HCT116 (cell line): ENCODE measurements around the gene SFXN5. TPM values are rescaled to one million over a fixed set of nuclear protein-coding genes. Genes with fewer than 3 reads are reported as not detected.

Experiments used
- ATAC-seq: fragments of 200-7000 bp; cut with Tn5 transposase; 2 replicates; pipeline ENCODE4 v1.9.1; 2020; ENCODE audit warnings: mild to moderate bottlenecking, moderate library complexity
- BruUV-seq: library from RNA; stranded (reverse); fragments of 400-500 nt; replicated peaks from 2 replicates; lab custom pipeline; 2021; lab: Mats Ljungman, UMichigan
- CTCF ChIA-PET: fragments of 300-600 bp; sonication (Branson Sonifier 250); formaldehyde crosslinking; loops from one replicate; lab custom pipeline; 2021; ENCODE audit warnings: antibody characterized with exemption; lab: Charles Lee
- POLR2A ChIA-PET: fragments of 300-600, 350-600 bp; sonication (Branson Sonifier 250); formaldehyde crosslinking; loops from one replicate; lab custom pipeline; 2021; ENCODE audit warnings: antibody characterized with exemption; lab: Charles Lee
- RAD21 ChIA-PET, 2 experiments: fragments of 300-600 bp; sonication (Branson Sonifier 250); formaldehyde crosslinking; loops; one replicate each; lab custom pipeline; 2023; ENCODE audit warnings: low total read pairs in 2 of 2; ENCODE audit not compliant: uncharacterized antibody in 2 of 2, unreplicated experiment in 2 of 2, low non-redundant PET in 1 of 2; lab: Charles Lee
- DNase-seq: peaks from one replicate; pipeline ENCODE4 v3.0.0-alpha.2; 2010; ENCODE audit warnings: low read depth, low spot score
- H2AFZ ChIP-seq: fragments of 200-600 bp; shearing (Covaris generic), sonication (generic); 2 replicates; pipeline ENCODE4 v1.6.1; 2017; ENCODE audit warnings: low read depth, mixed run types, mixed read lengths, antibody characterized with exemption, low read length; ENCODE audit not compliant: poor library complexity, severe bottlenecking
- H3K27ac ChIP-seq: 2 replicates; pipeline ENCODE4 v1.5.1; 2012; ENCODE audit warnings: low read depth, low read length
- H3K27me3 ChIP-seq: fragments of 200-600 bp; sonication (generic); 2 replicates; pipeline ENCODE4 v1.6.1; 2016; ENCODE audit warnings: mixed run types, low read length, mixed read lengths; ENCODE audit not compliant: insufficient read depth
- H3K36me3 ChIP-seq, 2 experiments: fragments of 200-500 bp in 1 of 2; fragments of 200-600 bp in 1 of 2; sonication (Bioruptor generic) in 1 of 2; sonication (generic) in 1 of 2; 2 replicates each; pipeline versions ENCODE4 v1.5.1 to v1.6.1; 2014 to 2016; ENCODE audit warnings: low read length in 2 of 2, inconsistent platforms in 1 of 2, mixed read lengths in 1 of 2, mixed run types in 1 of 2; ENCODE audit not compliant: insufficient read depth in 2 of 2, control insufficient read depth in 1 of 2
- H3K4me1 ChIP-seq, 2 experiments: fragments of 200-600 bp in 1 of 2; sonication (generic) in 1 of 2; 2 replicates each; pipeline versions ENCODE4 v1.5.1 to v1.6.1; 2012 to 2017; ENCODE audit warnings: low read length in 2 of 2, inconsistent platforms in 1 of 2, mild to moderate bottlenecking in 1 of 2, mixed read lengths in 1 of 2, mixed run types in 1 of 2, moderate library complexity in 1 of 2; ENCODE audit not compliant: insufficient read depth in 2 of 2, control insufficient read depth in 1 of 2
- H3K4me2 ChIP-seq: fragments of 200-600 bp; sonication (generic); 2 replicates; pipeline ENCODE4 v1.6.1; 2017; ENCODE audit warnings: mixed run types, low read length, mixed read lengths
- H3K4me3 ChIP-seq, 2 experiments: fragments of 200-600 bp in 1 of 2; sonication (generic) in 1 of 2; replicated peaks in 1 of 2; 2 replicates each; pipeline ENCODE4 v1.5.1; 2011 to 2016; ENCODE audit warnings: low read length in 2 of 2, control low read depth in 1 of 2, low read depth in 1 of 2, mild to moderate bottlenecking in 1 of 2, mixed read lengths in 1 of 2, mixed run types in 1 of 2
- H3K79me2 ChIP-seq: fragments of 200-600 bp; sonication (generic); 2 replicates; pipeline ENCODE4 v1.6.1; 2017; ENCODE audit warnings: mild to moderate bottlenecking, mixed run types, low read length, moderate library complexity, mixed read lengths; ENCODE audit not compliant: insufficient read depth
- H3K9ac ChIP-seq: fragments of 200-600 bp; sonication (generic); 2 replicates; pipeline ENCODE4 v1.6.1; 2016; ENCODE audit warnings: low read length, mixed read lengths
- H3K9me2 ChIP-seq: fragments of 200-600 bp; sonication (generic), shearing (Covaris generic); 2 replicates; pipeline ENCODE4 v1.6.1; 2017; ENCODE audit warnings: mixed run types, mild to moderate bottlenecking, moderate library complexity; ENCODE audit not compliant: insufficient read depth
- H3K9me3 ChIP-seq, 2 experiments: fragments of 200-500 bp in 1 of 2; fragments of 200-600 bp in 1 of 2; sonication (Bioruptor generic) in 1 of 2; sonication (generic) in 1 of 2; 2 replicates each; pipeline ENCODE4 v1.6.1; 2014 to 2017; ENCODE audit warnings: low read length in 2 of 2, mixed read lengths in 2 of 2, inconsistent platforms in 1 of 2, low read depth in 1 of 2, mild to moderate bottlenecking in 1 of 2, mixed run types in 1 of 2, moderate library complexity in 1 of 2; ENCODE audit not compliant: control insufficient read depth in 1 of 2, insufficient read depth in 1 of 2
- H4K20me1 ChIP-seq: fragments of 200-600 bp; sonication (generic), shearing (Covaris generic); 2 replicates; pipeline ENCODE4 v1.6.1; 2017; ENCODE audit warnings: mixed run types, mild to moderate bottlenecking, moderate library complexity; ENCODE audit not compliant: insufficient read depth
- EGR1 ChIP-seq: IDR thresholded peaks from 2 replicates; pipeline ENCODE4 v1.6.1; 2012; ENCODE audit warnings: low read depth
- ELF1 ChIP-seq: IDR thresholded peaks from 2 replicates; pipeline ENCODE4 v1.6.1; 2012; ENCODE audit warnings: low read depth, borderline replicate concordance
- EZH2 ChIP-seq: fragments of 200-600 bp; sonication (generic); IDR thresholded peaks from 2 replicates; pipeline ENCODE4 v1.6.1; 2017; ENCODE audit warnings: antibody characterized with exemption, mixed run types
- MAX ChIP-seq: IDR thresholded peaks from 2 replicates; pipeline ENCODE4 v1.6.1; 2012
- POLR2A ChIP-seq: IDR thresholded peaks from 2 replicates; pipeline ENCODE4 v1.7.0; 2011; ENCODE audit warnings: borderline replicate concordance; ENCODE audit not compliant: insufficient read depth, insufficient read length; ENCODE audit errors: extremely low read depth
- SIN3A ChIP-seq: IDR thresholded peaks from 2 replicates; pipeline ENCODE4 v1.6.1; 2012; ENCODE audit warnings: low read depth
- SRF ChIP-seq: IDR thresholded peaks from 2 replicates; pipeline ENCODE4 v1.6.1; 2012; ENCODE audit warnings: low read depth
- TCF7L2 ChIP-seq: IDR thresholded peaks from 2 replicates; pipeline ENCODE4 v1.7.0; 2011; ENCODE audit warnings: borderline replicate concordance, inconsistent platforms; ENCODE audit not compliant: insufficient read depth, insufficient read length; ENCODE audit errors: extremely low read depth
- ZFX ChIP-seq: fragments of 450-650 bp; IDR thresholded peaks from 2 replicates; pipeline ENCODE4 v1.6.1; 2017
- intact Hi-C: fragments of 100-400 bp; cut with micrococcal nuclease; formaldehyde crosslinking; loops from 2 replicates; pipeline ENCODE4 v1.10.0; 2022
- total RNA-seq: library from RNA; stranded (reverse); gene quantifications from one replicate; pipeline ENCODE4 v1.2.1, GENCODE V29; 2021; ENCODE audit not compliant: unreplicated experiment
- TF ChIP-seq, protein P1 (sequence below): IDR thresholded peaks from 2 replicates; pipeline ENCODE4 v1.6.1; 2012; ENCODE audit warnings: low read depth
- TF ChIP-seq, protein P2 (sequence below): IDR thresholded peaks from 2 replicates; pipeline ENCODE4 v1.6.1; 2011; ENCODE audit warnings: mild to moderate bottlenecking, low read length, moderate library complexity; ENCODE audit not compliant: insufficient replicate concordance; ENCODE audit errors: extremely low read depth
- TF ChIP-seq, protein P3 (sequence below), 3 experiments: fragments of 200-600 bp in 1 of 3; sonication (generic) in 1 of 3; IDR thresholded peaks in 2 of 3; conservative IDR thresholded peaks in 1 of 3; 2 replicates each; pipeline ENCODE4 v1.5.1; 2012 to 2017; ENCODE audit warnings: low read depth in 2 of 3, low read length in 2 of 3, antibody characterized with exemption in 1 of 3, borderline replicate concordance in 1 of 3, control low read depth in 1 of 3, mild to moderate bottlenecking in 1 of 3, mixed read lengths in 1 of 3, mixed run types in 1 of 3, moderate library complexity in 1 of 3; ENCODE audit not compliant: insufficient read depth in 1 of 3

The SFXN5 gene
- total RNA-seq, 1 experiment from 2014 or later, result 10.0 TPM

GRCh38 chr2:73023497-73023896 lies 48.0 kb downstream of the SFXN5 start (continued):
- TF ChIP-seq MAX (no peak), ZFX (no peak)
- TF ChIP-seq, all 23 proteins: peak for 0

DNA sequence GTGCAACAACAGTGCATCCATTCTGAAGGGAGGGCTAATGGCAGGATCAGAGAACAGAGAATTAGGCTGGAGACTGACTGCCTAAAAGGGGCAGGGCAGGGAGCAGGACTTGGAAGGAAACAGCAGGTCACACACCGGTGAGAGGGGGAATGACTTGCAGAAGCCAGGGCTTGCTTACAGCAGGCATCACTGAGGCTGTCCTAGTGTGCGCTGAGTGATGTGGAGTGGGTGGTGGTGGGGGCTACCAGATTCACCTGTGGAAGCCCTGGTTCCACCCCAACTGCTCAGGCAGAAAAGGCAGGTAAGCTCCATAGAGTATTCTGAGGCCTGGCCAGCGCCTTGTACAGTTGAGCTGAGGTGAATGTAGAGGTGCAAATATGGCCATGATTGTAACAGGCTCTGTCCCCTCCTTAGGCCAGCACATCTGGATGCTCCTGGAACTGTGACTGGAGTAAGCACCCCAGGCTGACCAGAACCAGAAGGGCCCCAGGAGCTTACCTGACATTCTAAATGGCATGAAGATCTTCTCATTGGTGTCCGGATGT lies 49.4 kb downstream of the SFXN5 start:
- CTCF ChIA-PET, result no interaction called here

More for the DNA sequence above, 49.4 kb downstream of the SFXN5 start:
- no peaks in the 10 kb centered on the region for H3K79me2 ChIP-seq
- ATAC-seq (no peak), DNase-seq (no peak)
- BruUV-seq, result no TSS peak
- no peak overlapping the region for H3K4me2 ChIP-seq
- peaks cover 7 to 11% of the 10 kb centered on the region in 2 experiments; a peak in 3 of 4 replicates for H3K4me1 ChIP-seq
- H4K20me1 ChIP-seq, result no peaks in the 10 kb centered on the region
- ChIA-PET RAD21 (no interaction called here), POLR2A (no interaction called here)
- intact Hi-C loops, result no loop called here
- no peaks in the 10 kb centered on the region for H3K36me3 ChIP-seq
- H3K9me2 ChIP-seq, result no peaks in the 10 kb centered on the region
- no peak overlapping the region for H3K4me3 ChIP-seq
- H3K27me3 ChIP-seq, result no peaks in the 10 kb centered on the region
- H3K27ac ChIP-seq, result no peak overlapping the region; the same call in 1 of the 2 replicates
- H2AFZ ChIP-seq, result no peak overlapping the region
- no peak overlapping the region for H3K9ac ChIP-seq
- no peak for TF ChIP-seq EGR1
- TF ChIP-seq, protein P1, sequence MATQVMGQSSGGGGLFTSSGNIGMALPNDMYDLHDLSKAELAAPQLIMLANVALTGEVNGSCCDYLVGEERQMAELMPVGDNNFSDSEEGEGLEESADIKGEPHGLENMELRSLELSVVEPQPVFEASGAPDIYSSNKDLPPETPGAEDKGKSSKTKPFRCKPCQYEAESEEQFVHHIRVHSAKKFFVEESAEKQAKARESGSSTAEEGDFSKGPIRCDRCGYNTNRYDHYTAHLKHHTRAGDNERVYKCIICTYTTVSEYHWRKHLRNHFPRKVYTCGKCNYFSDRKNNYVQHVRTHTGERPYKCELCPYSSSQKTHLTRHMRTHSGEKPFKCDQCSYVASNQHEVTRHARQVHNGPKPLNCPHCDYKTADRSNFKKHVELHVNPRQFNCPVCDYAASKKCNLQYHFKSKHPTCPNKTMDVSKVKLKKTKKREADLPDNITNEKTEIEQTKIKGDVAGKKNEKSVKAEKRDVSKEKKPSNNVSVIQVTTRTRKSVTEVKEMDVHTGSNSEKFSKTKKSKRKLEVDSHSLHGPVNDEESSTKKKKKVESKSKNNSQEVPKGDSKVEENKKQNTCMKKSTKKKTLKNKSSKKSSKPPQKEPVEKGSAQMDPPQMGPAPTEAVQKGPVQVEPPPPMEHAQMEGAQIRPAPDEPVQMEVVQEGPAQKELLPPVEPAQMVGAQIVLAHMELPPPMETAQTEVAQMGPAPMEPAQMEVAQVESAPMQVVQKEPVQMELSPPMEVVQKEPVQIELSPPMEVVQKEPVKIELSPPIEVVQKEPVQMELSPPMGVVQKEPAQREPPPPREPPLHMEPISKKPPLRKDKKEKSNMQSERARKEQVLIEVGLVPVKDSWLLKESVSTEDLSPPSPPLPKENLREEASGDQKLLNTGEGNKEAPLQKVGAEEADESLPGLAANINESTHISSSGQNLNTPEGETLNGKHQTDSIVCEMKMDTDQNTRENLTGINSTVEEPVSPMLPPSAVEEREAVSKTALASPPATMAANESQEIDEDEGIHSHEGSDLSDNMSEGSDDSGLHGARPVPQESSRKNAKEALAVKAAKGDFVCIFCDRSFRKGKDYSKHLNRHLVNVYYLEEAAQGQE, result no peak
- TF ChIP-seq SRF, result no peak
- no peak for TF ChIP-seq EZH2
- no peak for TF ChIP-seq SIN3A
- no peak for TF ChIP-seq POLR2A
- TF ChIP-seq ELF1, result no peak
- TF ChIP-seq TCF7L2, result no peak
- TF ChIP-seq, protein P2, sequence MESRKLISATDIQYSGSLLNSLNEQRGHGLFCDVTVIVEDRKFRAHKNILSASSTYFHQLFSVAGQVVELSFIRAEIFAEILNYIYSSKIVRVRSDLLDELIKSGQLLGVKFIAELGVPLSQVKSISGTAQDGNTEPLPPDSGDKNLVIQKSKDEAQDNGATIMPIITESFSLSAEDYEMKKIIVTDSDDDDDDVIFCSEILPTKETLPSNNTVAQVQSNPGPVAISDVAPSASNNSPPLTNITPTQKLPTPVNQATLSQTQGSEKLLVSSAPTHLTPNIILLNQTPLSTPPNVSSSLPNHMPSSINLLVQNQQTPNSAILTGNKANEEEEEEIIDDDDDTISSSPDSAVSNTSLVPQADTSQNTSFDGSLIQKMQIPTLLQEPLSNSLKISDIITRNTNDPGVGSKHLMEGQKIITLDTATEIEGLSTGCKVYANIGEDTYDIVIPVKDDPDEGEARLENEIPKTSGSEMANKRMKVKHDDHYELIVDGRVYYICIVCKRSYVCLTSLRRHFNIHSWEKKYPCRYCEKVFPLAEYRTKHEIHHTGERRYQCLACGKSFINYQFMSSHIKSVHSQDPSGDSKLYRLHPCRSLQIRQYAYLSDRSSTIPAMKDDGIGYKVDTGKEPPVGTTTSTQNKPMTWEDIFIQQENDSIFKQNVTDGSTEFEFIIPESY, result no peak
- TF ChIP-seq, protein P3, sequence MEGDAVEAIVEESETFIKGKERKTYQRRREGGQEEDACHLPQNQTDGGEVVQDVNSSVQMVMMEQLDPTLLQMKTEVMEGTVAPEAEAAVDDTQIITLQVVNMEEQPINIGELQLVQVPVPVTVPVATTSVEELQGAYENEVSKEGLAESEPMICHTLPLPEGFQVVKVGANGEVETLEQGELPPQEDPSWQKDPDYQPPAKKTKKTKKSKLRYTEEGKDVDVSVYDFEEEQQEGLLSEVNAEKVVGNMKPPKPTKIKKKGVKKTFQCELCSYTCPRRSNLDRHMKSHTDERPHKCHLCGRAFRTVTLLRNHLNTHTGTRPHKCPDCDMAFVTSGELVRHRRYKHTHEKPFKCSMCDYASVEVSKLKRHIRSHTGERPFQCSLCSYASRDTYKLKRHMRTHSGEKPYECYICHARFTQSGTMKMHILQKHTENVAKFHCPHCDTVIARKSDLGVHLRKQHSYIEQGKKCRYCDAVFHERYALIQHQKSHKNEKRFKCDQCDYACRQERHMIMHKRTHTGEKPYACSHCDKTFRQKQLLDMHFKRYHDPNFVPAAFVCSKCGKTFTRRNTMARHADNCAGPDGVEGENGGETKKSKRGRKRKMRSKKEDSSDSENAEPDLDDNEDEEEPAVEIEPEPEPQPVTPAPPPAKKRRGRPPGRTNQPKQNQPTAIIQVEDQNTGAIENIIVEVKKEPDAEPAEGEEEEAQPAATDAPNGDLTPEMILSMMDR (IDR thresholded peaks at IDR 0.05 in 2 of 3, conservative IDR thresholded peaks at IDR 0.05 in 1 of 3; ENCODE audit: borderline replicate concordance in 1 of 3, insufficient read depth in 1 of 3, low read depth in 2 of 3, low read length in 2 of 3), result no peak
- no peaks in the 10 kb centered on the region for H3K9me3 ChIP-seq
